Type B pancreatic cell (in vitro differentiated cells): ENCODE results near the gene TIAL1. TPM values are rescaled to one million over a fixed set of nuclear protein-coding genes. Genes with fewer than 3 reads are reported as not detected.
"Not testable (repeated sequence)": the region's sequence is repeated elsewhere in the genome, so short reads cannot be mapped to it uniquely, and the experiment has no call there.

Source experiments
- DNase-seq: peaks from one replicate; pipeline ENCODE4 v3.0.0; 2021; ENCODE audit warnings: mixed read lengths; ENCODE audit not compliant: unreplicated experiment; ENCODE audit errors: extremely low spot score
- H3K27ac Mint-ChIP-seq: 2 replicates; pipeline ENCODE4 v1.8.0; 2021; ENCODE audit warnings: mild to moderate bottlenecking, mixed read lengths
- H3K27me3 Mint-ChIP-seq: 2 replicates; pipeline ENCODE4 v1.8.0; 2021; ENCODE audit warnings: mixed read lengths
- H3K36me3 Mint-ChIP-seq: 2 replicates; pipeline ENCODE4 v1.8.0; 2021; ENCODE audit warnings: mixed read lengths
- H3K4me1 Mint-ChIP-seq: one replicate; pipeline ENCODE4 v1.8.0; 2021; ENCODE audit warnings: mixed read lengths; ENCODE audit not compliant: unreplicated experiment
- H3K4me3 Mint-ChIP-seq: 2 replicates; pipeline ENCODE4 v1.8.0; 2021; ENCODE audit warnings: mild to moderate bottlenecking, mixed read lengths
- H3K9me3 Mint-ChIP-seq: 2 replicates; pipeline ENCODE4 v1.8.0; 2021; ENCODE audit warnings: mixed read lengths
- total RNA-seq: library from RNA; stranded (reverse); gene quantifications from 2 replicates; pipeline ENCODE4 v1.2.1, GENCODE V29; 2021; ENCODE audit warnings: low replicate concordance
- TF ChIP-seq, protein P1 (sequence below): fragments of 200-600 bp; sonication (generic); conservative IDR thresholded peaks from 2 replicates; pipeline ENCODE4 v1.5.0; 2021; ENCODE audit warnings: antibody characterized with exemption, mild to moderate bottlenecking

Gene TIAL1
- total RNA-seq, 1 donor from 2014 or later = 153 TPM

DNA sequence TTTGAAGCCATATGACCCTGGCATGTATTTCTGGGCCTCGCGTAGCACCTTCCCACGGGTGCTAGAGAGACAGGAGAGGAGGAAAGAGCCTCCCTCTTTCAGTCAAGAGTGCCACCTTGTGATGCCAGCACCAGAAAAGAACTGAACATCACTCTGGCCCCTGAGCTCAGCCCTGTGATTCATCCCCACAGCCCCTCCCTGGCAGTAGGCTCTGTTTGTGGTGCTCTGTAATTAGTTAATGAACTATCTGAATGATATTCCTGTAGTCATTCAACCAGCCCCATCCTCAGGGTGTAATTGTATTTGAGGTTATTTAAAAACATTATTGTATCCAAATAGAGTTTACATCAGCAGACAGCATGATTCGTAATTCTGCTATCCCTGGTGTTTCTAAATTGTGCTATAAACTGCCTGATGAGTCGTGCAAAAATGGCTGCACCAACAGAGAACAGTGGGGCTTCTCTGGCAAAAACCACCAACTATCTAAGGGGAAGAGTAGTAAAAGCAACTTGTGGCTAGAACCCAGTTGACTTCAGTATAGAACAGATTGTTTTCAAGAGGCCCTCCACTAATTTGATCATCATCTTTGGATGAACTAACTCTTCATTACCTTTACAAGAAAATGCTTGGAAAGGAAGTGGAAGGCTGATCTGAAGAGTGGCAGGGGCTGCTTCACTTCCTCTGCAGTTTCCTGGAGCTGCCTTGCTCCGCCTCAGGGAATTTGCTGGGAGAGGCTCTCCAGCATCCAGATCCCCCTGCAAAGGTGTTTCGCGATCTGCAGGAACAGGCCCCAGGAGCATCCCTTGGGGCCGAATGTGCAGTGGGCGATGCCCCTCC lies 23.7 kb upstream of the TIAL1 start:
- Mint-ChIP-seq H3K9me3 (no peaks in the 10 kb centered on the region), H3K36me3 (no peaks in the 10 kb centered on the region), H3K4me3 (no peak overlapping the region), H3K4me1 (peaks cover 17% of the 10 kb centered on the region), H3K27ac (no peak overlapping the region), H3K27me3 (no peaks in the 10 kb centered on the region)
- TF ChIP-seq, protein P1, sequence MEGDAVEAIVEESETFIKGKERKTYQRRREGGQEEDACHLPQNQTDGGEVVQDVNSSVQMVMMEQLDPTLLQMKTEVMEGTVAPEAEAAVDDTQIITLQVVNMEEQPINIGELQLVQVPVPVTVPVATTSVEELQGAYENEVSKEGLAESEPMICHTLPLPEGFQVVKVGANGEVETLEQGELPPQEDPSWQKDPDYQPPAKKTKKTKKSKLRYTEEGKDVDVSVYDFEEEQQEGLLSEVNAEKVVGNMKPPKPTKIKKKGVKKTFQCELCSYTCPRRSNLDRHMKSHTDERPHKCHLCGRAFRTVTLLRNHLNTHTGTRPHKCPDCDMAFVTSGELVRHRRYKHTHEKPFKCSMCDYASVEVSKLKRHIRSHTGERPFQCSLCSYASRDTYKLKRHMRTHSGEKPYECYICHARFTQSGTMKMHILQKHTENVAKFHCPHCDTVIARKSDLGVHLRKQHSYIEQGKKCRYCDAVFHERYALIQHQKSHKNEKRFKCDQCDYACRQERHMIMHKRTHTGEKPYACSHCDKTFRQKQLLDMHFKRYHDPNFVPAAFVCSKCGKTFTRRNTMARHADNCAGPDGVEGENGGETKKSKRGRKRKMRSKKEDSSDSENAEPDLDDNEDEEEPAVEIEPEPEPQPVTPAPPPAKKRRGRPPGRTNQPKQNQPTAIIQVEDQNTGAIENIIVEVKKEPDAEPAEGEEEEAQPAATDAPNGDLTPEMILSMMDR = no peak
- DNase-seq = no peak

DNA sequence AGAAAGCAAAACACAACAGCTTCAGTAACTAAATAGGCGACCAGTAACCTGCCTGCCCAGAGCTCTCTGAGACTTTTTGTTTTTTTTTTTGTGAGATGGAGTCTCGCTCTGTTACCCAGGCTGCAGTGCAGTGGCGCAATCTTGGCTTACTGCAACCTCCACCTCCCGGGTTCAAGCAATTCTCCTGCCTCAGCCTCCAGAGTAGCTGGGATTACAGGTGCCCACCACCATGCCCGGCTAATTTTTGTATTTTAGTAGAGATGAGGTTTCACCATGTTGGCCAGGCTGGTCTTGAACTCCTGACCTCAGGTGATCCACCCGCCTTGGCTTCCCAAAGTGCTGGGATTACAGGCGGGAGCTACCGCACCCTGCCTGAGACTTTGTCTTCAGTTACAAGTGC lies 23.0 kb upstream of the TIAL1 start:
- peaks cover 17% of the 10 kb centered on the region for H3K4me1 Mint-ChIP-seq
- H3K4me3 Mint-ChIP-seq, H3K36me3 Mint-ChIP-seq, DNase-seq, H3K27me3 Mint-ChIP-seq, H3K9me3 Mint-ChIP-seq, H3K27ac Mint-ChIP-seq: not testable (repeated sequence)

DNA sequence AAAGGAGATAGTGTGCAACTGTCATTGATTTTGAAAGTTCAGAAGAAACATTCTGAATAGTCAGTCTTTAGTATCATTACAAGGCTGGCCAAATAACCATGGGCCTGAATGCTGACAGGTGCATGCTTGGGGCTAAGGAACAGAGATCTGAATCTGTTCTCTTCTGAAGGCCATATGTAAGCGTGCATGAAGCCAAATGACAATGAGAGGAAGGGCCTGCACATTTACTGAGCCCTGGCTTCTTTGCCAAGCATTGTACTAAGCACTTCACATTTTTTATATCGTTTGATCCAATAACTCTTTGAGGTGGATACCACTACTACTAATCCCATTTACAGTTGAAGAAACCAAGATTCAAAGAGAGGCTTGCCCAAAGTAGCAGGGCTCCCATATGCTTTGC lies 22.5 kb upstream of the TIAL1 start:
- no peak for DNase-seq
- Mint-ChIP-seq H3K27me3 (no peaks in the 10 kb centered on the region), H3K4me1 (peaks cover 17% of the 10 kb centered on the region), H3K36me3 (no peaks in the 10 kb centered on the region), H3K27ac (no peak overlapping the region), H3K9me3 (no peaks in the 10 kb centered on the region), H3K4me3 (no peak overlapping the region)
- TF ChIP-seq, protein P1 = no peak

DNA sequence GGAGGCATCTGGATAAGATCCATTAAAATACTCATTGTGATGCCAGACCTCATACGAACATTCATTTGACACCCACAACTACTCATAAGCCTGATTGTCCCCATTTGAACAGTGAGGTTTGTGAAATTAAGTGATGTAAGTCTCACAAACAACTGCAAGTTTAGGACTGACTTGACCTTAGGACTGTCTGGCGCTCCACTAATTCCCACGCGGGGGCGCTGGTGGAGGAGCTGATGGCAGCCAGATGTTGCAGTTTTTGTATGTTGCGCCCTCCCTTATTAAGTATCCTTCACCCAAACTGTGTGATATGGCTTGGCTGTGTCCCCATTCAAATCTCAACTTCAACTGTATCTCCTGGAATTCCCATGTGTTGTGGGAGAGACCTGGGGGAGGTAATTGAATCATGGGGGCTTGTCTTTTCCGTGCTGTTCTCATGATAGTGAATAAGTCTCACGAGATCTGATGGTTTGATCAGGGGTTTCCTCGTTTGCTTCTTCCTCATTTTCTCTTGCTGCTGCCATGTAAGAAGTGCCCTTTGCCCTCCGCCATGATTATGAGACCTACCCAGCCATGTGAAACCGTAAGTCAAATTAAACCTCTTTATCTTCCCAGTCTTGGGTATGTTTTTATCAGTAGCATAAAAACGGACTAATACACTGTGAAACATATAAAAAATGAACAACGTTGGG lies 20.3 kb upstream of the TIAL1 start:
- Mint-ChIP-seq H3K9me3 (no peaks in the 10 kb centered on the region), H3K4me3 (no peak overlapping the region), H3K27me3 (no peaks in the 10 kb centered on the region), H3K36me3 (no peaks in the 10 kb centered on the region), H3K27ac (no peak overlapping the region), H3K4me1 (peaks cover 17% of the 10 kb centered on the region)
- TF ChIP-seq, protein P1 = peak; percentile 45
- DNase-seq = no peak

DNA sequence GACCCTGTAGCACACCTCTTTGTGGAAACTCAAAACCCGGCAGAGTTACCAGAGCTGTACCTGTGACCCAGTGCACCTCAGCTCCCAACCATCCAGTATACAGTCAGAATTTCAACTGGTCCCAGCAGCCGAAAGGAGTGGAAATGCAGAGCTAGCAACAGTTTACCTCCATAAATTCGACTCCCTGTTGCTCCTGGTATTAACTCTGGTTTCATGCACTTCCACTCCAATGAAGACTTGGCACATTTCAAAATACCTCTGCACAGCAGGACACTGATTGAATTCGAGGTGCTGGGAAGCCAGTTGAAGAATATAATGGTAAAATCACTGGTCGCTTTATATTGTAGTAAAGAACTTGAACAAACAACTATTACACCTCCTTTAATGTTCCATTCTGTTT lies 17.9 kb upstream of the TIAL1 start:
- TF ChIP-seq, protein P1 = no peak
- H3K4me1 Mint-ChIP-seq = peaks cover 13% of the 10 kb centered on the region
- H3K36me3 Mint-ChIP-seq = no peaks in the 10 kb centered on the region
- no peak overlapping the region for H3K27ac Mint-ChIP-seq
- DNase-seq = no peak
- peaks cover 4% of the 10 kb centered on the region for H3K9me3 Mint-ChIP-seq
- no peaks in the 10 kb centered on the region for H3K27me3 Mint-ChIP-seq
- H3K4me3 Mint-ChIP-seq = no peak overlapping the region

DNA sequence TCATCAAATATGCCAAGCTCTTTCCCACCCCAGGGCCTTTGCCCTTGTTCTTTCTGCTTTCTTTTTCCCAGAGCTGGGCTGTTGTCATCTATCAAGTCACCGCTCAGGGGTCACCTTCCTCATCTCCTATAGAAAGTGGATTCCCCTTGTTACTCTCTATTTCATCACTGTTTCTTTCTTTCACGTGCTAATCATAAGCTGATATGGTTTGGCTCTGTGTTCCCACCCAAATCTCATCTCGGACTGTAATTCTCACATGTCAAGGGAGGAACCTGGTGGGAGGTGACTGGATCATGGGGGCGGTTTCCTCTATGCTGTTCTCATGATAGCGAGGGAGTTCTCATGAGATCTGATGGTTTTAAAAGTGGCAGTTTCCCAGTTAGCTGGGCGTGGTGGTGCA lies 17.0 kb upstream of the TIAL1 start:
- peaks cover 3% of the 10 kb centered on the region for H3K27me3 Mint-ChIP-seq
- TF ChIP-seq, protein P1 = no peak
- H3K36me3 Mint-ChIP-seq = no peaks in the 10 kb centered on the region
- no peak overlapping the region for H3K27ac Mint-ChIP-seq
- H3K9me3 Mint-ChIP-seq = peaks cover 4% of the 10 kb centered on the region
- H3K4me3 Mint-ChIP-seq = no peak overlapping the region
- DNase-seq = no peak
- H3K4me1 Mint-ChIP-seq = peaks cover 11% of the 10 kb centered on the region
